Colonic mucosa (tissue), 4 donors: Measurements from ENCODE around the gene ZSCAN25. TPM values are rescaled to one million over a fixed set of nuclear protein-coding genes. Genes with fewer than 3 reads are reported as not detected.

Source experiments
- DNase-seq: peaks from one replicate; pipeline ENCODE4 v3.0.0-alpha.2; 2020
- H3K27ac ChIP-seq: fragments of 200-600 bp; one replicate; pipeline ENCODE4 v1.8.0; 2021
- H3K27me3 ChIP-seq: fragments of 200-600 bp; one replicate; pipeline ENCODE4 v1.8.0; 2021
- H3K36me3 ChIP-seq: fragments of 200-600 bp; one replicate; pipeline ENCODE4 v1.8.0; 2021
- H3K4me1 ChIP-seq: fragments of 200-600 bp; one replicate; pipeline ENCODE4 v1.8.0; 2021; ENCODE audit warnings: mild to moderate bottlenecking
- H3K4me3 ChIP-seq: fragments of 200-600 bp; one replicate; pipeline ENCODE4 v1.8.0; 2021
- H3K9ac ChIP-seq, 2 donors: one replicate each; pipeline ENCODE4 v1.7.0; 2013; ENCODE audit warnings: control low read depth in 2 of 2, low read depth in 2 of 2, low read length in 2 of 2
- H3K9me3 ChIP-seq: fragments of 200-600 bp; one replicate; pipeline ENCODE4 v1.8.0; 2021
- intact Hi-C: fragments of 100-400 bp; cut with DNase I; formaldehyde crosslinking; loops from one replicate; pipeline ENCODE4 v1.14.1; 2022
- total RNA-seq, 2 donors: library from RNA; stranded (reverse); fragmentation: NEBNext Ultra II Directional in 1 of 2; extraction: Animal tissue kit (Norgen Biotek cat#: 25700) in 1 of 2; gene quantifications; one replicate each; pipeline ENCODE4 v1.2.1, GENCODE V29; 2021
- TF ChIP-seq, protein P1 (sequence below): fragments of 200-600 bp; IDR thresholded peaks from one replicate; pipeline ENCODE4 v1.8.0; 2022; ENCODE audit warnings: antibody characterized with exemption, mild to moderate bottlenecking
- donor health status: healthy.
- donor health status: DM: no; HTN: no; CAD: no.
- donor health status: DM: no; HTN: no; CAD: no.

Gene ZSCAN25
- total RNA-seq, 2 donors from 2014 or later = 10.4 to 20.2 TPM

- H3K4me1 ChIP-seq = no peaks in the 10 kb centered on the region
- TF ChIP-seq, protein P1, sequence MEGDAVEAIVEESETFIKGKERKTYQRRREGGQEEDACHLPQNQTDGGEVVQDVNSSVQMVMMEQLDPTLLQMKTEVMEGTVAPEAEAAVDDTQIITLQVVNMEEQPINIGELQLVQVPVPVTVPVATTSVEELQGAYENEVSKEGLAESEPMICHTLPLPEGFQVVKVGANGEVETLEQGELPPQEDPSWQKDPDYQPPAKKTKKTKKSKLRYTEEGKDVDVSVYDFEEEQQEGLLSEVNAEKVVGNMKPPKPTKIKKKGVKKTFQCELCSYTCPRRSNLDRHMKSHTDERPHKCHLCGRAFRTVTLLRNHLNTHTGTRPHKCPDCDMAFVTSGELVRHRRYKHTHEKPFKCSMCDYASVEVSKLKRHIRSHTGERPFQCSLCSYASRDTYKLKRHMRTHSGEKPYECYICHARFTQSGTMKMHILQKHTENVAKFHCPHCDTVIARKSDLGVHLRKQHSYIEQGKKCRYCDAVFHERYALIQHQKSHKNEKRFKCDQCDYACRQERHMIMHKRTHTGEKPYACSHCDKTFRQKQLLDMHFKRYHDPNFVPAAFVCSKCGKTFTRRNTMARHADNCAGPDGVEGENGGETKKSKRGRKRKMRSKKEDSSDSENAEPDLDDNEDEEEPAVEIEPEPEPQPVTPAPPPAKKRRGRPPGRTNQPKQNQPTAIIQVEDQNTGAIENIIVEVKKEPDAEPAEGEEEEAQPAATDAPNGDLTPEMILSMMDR = no peak
- intact Hi-C loops = no loop called here
- no peak overlapping the region for H3K4me3 ChIP-seq
- H3K27me3 ChIP-seq = no peaks in the 10 kb centered on the region
- no peak overlapping the region for H3K27ac ChIP-seq
- no peak overlapping the region for H3K9ac ChIP-seq
- no peaks in the 10 kb centered on the region for H3K36me3 ChIP-seq
- no peak for DNase-seq
- no peaks in the 10 kb centered on the region for H3K9me3 ChIP-seq
Measured at GRCh38 chr7:99638731-99639130, 22.0 kb downstream of the ZSCAN25 start.

DNA sequence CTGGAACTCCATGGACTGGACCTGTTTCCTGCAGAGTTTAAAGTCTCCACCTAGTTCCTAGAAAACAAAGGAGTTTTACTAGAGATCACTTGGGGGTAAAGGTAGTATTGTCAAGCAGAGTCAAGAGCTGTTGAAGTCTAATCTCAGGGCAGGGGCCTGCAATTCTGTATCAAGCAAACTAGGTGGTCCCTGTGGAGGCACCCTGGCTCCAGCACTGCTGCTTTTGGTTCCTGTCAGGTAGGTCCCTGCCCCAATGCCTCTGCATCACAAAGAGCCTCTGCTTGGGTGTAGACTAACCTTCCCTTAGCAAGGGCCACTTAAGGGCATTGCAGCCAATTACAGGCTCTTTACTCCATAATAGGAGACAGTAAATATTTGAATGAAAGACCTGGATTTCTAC lies 22.5 kb downstream of the ZSCAN25 start:
- no peak for DNase-seq
- Histone ChIP-seq H3K36me3 (no peaks in the 10 kb centered on the region), H3K4me3 (no peak overlapping the region), H3K9me3 (no peaks in the 10 kb centered on the region), H3K27ac (no peak overlapping the region), H3K9ac (no peak overlapping the region), H3K4me1 (no peaks in the 10 kb centered on the region), H3K27me3 (no peaks in the 10 kb centered on the region)
- intact Hi-C loops = no loop called here
- TF ChIP-seq, protein P1 = no peak

GRCh38 chr7:99642027-99642426 lies 25.3 kb downstream of the ZSCAN25 start:
- no peaks in the 10 kb centered on the region for H3K4me1 ChIP-seq
- no peak overlapping the region for H3K27ac ChIP-seq
- TF ChIP-seq, protein P1 = no peak
- H3K36me3 ChIP-seq = no peaks in the 10 kb centered on the region
- no peaks in the 10 kb centered on the region for H3K27me3 ChIP-seq
- no peak overlapping the region for H3K9ac ChIP-seq
- intact Hi-C loops = no loop called here
- no peak overlapping the region for H3K4me3 ChIP-seq
- no peak for DNase-seq
- H3K9me3 ChIP-seq = no peaks in the 10 kb centered on the region

GRCh38 chr7:99643464-99643863 lies 26.7 kb downstream of the ZSCAN25 start:
- Histone ChIP-seq H3K27me3 (no peaks in the 10 kb centered on the region), H3K9ac (no peak overlapping the region), H3K9me3 (no peaks in the 10 kb centered on the region), H3K4me1 (no peaks in the 10 kb centered on the region), H3K4me3 (no peak overlapping the region), H3K27ac (no peak overlapping the region), H3K36me3 (no peaks in the 10 kb centered on the region)
- no peak for DNase-seq
- intact Hi-C loops = no loop called here
- TF ChIP-seq, protein P1 = no peak

- no peaks in the 10 kb centered on the region for H3K36me3 ChIP-seq
- H3K4me3 ChIP-seq = no peak overlapping the region
- H3K9me3 ChIP-seq = no peaks in the 10 kb centered on the region
- TF ChIP-seq, protein P1 = no peak
- no peak overlapping the region for H3K9ac ChIP-seq
- H3K27me3 ChIP-seq = no peaks in the 10 kb centered on the region
- no peak for DNase-seq
- no peaks in the 10 kb centered on the region for H3K4me1 ChIP-seq
- H3K27ac ChIP-seq = no peak overlapping the region
- intact Hi-C loops = no loop called here
Measured at GRCh38 chr7:99644431-99644830, 27.7 kb downstream of the ZSCAN25 start.

DNA sequence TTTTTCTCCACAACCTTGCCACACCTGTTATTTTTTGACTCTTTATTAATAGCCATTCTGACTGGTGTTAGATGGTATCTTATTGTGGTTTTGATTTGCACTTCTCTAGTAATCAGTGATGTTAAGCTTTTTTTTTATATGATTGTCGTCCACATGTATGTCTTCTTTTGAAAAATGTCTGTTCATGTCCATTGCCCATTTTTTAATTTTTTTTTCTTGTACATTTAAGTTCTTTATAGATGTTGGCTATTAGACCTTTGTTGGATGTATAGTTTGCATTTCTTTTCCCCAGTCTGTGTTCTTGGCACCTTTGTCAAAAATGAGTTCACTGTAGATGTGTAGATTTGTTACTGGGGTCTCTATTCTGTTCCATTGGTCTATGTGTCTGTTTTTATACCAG lies 28.8 kb downstream of the ZSCAN25 start:
- TF ChIP-seq, protein P1 = no peak
- Histone ChIP-seq H3K27ac (no peak overlapping the region), H3K27me3 (no peaks in the 10 kb centered on the region), H3K4me3 (no peak overlapping the region), H3K9me3 (no peaks in the 10 kb centered on the region), H3K36me3 (no peaks in the 10 kb centered on the region), H3K9ac (no peak overlapping the region), H3K4me1 (no peaks in the 10 kb centered on the region)
- DNase-seq = no peak
- intact Hi-C loops = no loop called here
